ENCODE results near the gene SELENON. TPM values are rescaled to one million over a fixed set of nuclear protein-coding genes. Genes with fewer than 3 reads are reported as not detected.
A peak's percentile ranks its signal among the peaks of the same experiment; 100 is the strongest.
"Not testable (repeated sequence)": the region's sequence is repeated elsewhere in the genome, so short reads cannot be mapped to it uniquely, and the experiment has no call there.

The SELENON gene
- total RNA-seq, 1 experiment from 2014 or later: 63.1 TPM

GRCh38 chr1:25836695-25837094 is 36.7 kb downstream of the SELENON start:
- Histone ChIP-seq H3K4me3 (no peak overlapping the region), H3K27ac (no peak overlapping the region), H3K9me3 (replicated peaks) (peaks cover 6% of the 10 kb centered on the region), H3K27me3 (no peaks in the 10 kb centered on the region), H3K4me1 (no peaks in the 10 kb centered on the region), H3K36me3 (peaks cover 52% of the 10 kb centered on the region)
- no peak for DNase-seq

- Histone ChIP-seq H3K36me3 (peaks cover 48% of the 10 kb centered on the region), H3K27me3 (no peaks in the 10 kb centered on the region), H3K9me3 (replicated peaks) (peaks cover 6% of the 10 kb centered on the region), H3K27ac (no peak overlapping the region), H3K4me1 (no peaks in the 10 kb centered on the region), H3K4me3 (no peak overlapping the region)
- DNase-seq: no peak
Measured at GRCh38 chr1:25837262-25837875, 37.4 kb downstream of the SELENON start.

- not testable (repeated sequence) for H3K4me1 ChIP-seq; H3K4me3 ChIP-seq; H3K27me3 ChIP-seq; H3K9me3 ChIP-seq (replicated peaks); H3K27ac ChIP-seq; DNase-seq
- peaks cover 30% of the 10 kb centered on the region for H3K36me3 ChIP-seq
Measured at GRCh38 chr1:25839808-25840207, 39.8 kb downstream of the SELENON start.

DNA sequence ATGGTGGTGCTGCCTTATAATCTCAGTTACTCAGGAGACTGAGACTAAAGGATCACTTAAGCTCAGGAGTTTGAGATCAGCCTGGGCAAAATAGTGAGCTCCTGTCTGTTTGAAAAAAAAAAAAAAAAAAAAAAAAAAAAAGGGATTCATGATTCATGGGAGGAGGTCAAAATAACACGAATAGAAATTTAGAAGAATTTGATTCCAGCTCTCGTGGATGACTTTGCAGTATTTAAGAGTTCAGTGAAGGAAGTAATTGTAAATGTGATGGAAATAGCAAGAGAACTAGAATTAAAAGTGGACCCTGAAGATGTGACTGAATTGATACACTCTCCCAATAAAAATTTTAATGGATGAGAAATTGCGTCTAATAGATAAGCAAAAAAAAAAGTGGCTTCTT is 43.5 kb downstream of the SELENON start:
- Histone ChIP-seq H3K9me3 (replicated peaks) (peaks cover 6% of the 10 kb centered on the region), H3K27ac (no peak overlapping the region), H3K36me3 (peaks cover 13% of the 10 kb centered on the region), H3K4me1 (peaks cover 7% of the 10 kb centered on the region), H3K4me3 (no peak overlapping the region), H3K27me3 (no peaks in the 10 kb centered on the region)
- DNase-seq: no peak

DNA sequence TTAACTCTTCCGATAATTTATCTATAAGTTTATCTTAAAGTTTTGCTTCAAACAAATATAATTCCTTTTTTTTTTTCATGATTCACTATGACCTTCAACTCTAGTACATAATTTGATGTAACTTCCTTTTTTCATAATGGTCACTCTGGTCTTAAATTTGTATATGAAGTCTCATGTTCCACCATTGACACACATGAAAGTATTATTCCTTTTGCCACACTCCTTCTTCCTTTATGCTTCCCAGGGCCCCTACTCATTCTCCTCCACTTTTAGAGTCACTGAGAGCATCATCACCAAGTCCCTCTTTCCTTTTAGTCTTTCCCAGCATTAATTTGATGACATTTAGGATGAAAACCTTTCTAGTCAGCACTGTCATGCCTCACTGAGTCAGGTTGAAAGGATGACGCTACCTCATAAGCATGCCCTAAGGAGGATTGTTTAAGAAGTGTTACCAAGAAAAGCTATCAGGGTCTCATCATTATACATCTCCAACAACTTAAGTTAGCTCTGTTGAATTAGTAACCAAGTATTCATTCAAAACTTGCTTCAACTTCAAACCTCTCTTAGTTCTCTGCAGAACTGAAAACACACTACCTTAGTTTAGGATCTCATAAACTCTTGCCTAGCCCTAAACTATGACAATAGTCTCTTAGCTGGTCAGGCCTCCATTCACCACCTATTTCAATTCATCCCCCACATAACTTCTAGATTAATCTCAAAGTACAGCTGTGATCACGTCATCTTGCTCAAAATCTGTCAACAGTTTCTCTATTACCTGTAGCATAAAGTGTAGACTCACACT is 44.7 kb downstream of the SELENON start:
- peaks cover 3% of the 10 kb centered on the region for H3K9me3 ChIP-seq (replicated peaks)
- H3K36me3 ChIP-seq: peaks cover 8% of the 10 kb centered on the region
- no peak overlapping the region for H3K27ac ChIP-seq
- DNase-seq: no peak
- no peaks in the 10 kb centered on the region for H3K27me3 ChIP-seq
- H3K4me3 ChIP-seq: no peak overlapping the region
- peaks cover 16% of the 10 kb centered on the region for H3K4me1 ChIP-seq

DNA sequence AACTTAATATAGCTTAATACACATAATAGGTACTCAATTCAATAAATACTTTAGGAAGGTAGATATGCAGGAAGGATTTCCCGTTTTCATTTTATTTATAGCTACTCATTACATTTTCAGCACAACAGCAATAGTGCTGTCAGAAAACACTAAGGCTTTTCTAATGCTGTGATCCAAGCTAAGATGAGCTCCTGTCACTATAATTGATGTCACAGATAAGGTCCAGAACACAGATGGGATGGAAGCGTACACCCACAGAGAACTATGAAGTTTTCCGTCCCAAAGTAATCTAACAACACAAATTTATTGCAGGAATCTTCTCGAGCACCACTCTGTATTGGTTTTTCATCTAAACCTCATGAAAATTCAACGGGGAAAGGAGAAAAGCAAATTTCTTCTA is 45.7 kb downstream of the SELENON start:
- Histone ChIP-seq H3K36me3 (peaks cover 7% of the 10 kb centered on the region; the same call in 1 of the 2 replicates), H3K9me3 (replicated peaks) (peaks cover 5% of the 10 kb centered on the region), H3K27me3 (no peaks in the 10 kb centered on the region), H3K4me3 (no peak overlapping the region), H3K4me1 (peaks cover 16% of the 10 kb centered on the region), H3K27ac (no peak overlapping the region)
- no peak for DNase-seq

- no peak for DNase-seq
- no peak overlapping the region for H3K4me3 ChIP-seq
- peaks cover 16% of the 10 kb centered on the region for H3K4me1 ChIP-seq
- H3K27me3 ChIP-seq: no peaks in the 10 kb centered on the region
- H3K27ac ChIP-seq: no peak overlapping the region
- H3K36me3 ChIP-seq: peaks cover 10% of the 10 kb centered on the region
- peaks cover 11% of the 10 kb centered on the region for H3K9me3 ChIP-seq (replicated peaks)
Measured at GRCh38 chr1:25847929-25848328, 47.9 kb downstream of the SELENON start.

DNA sequence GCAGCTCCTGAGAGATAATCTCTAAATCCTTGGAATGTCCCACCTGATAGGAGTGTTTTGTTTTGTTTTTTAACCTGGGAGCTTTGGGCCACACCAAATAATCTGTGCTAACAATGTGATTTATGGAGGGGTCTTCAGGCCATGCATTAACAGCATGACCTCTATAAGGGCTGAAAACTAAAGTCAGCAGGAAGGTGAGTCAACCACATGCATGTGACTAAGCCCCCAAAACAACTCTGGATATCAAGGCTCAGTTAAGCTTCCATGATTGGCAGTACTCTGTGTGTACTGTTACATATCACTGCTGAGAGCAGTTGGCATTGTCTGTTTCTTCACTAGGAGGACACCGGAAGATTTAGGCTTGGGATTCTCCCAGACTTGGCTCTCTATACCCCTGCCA is 48.5 kb downstream of the SELENON start:
- peak; percentile 42 to 74 for DNase-seq
- Histone ChIP-seq H3K4me1 (peaks cover 16% of the 10 kb centered on the region), H3K9me3 (replicated peaks) (peaks cover 11% of the 10 kb centered on the region), H3K27ac (peak overlapping the region; percentile 50), H3K4me3 (no peak overlapping the region), H3K27me3 (no peaks in the 10 kb centered on the region), H3K36me3 (peaks cover 10% of the 10 kb centered on the region)

GRCh38 chr1:25854554-25854953 is 54.6 kb downstream of the SELENON start:
- DNase-seq: peak; percentile 75 to 81
- H3K4me3 ChIP-seq: no peak overlapping the region
- peaks cover 10% of the 10 kb centered on the region for H3K36me3 ChIP-seq
- H3K27ac ChIP-seq: peak overlapping the region; percentile 1; the same call in 1 of the 2 replicates
- peaks cover 14% of the 10 kb centered on the region for H3K4me1 ChIP-seq
- H3K9me3 ChIP-seq (replicated peaks): peaks cover 11% of the 10 kb centered on the region
- no peaks in the 10 kb centered on the region for H3K27me3 ChIP-seq

GRCh38 chr1:25856856-25857255 is 56.9 kb downstream of the SELENON start:
- no peaks in the 10 kb centered on the region for H3K27me3 ChIP-seq
- no peak overlapping the region for H3K4me3 ChIP-seq
- H3K4me1 ChIP-seq: peaks cover 24% of the 10 kb centered on the region
- no peak for DNase-seq
- H3K27ac ChIP-seq: no peak overlapping the region
- no peaks in the 10 kb centered on the region for H3K36me3 ChIP-seq
- H3K9me3 ChIP-seq (replicated peaks): no peaks in the 10 kb centered on the region

- peak overlapping the region; percentile 86 for H3K4me3 ChIP-seq
- H3K27me3 ChIP-seq: no peaks in the 10 kb centered on the region
- H3K9me3 ChIP-seq (replicated peaks): no peaks in the 10 kb centered on the region
- H3K4me1 ChIP-seq: peaks cover 24% of the 10 kb centered on the region
- H3K36me3 ChIP-seq: no peaks in the 10 kb centered on the region
- no peak for DNase-seq
- peak overlapping the region; percentile 70 for H3K27ac ChIP-seq
Measured at GRCh38 chr1:25858494-25858893, 58.5 kb downstream of the SELENON start.

DNA sequence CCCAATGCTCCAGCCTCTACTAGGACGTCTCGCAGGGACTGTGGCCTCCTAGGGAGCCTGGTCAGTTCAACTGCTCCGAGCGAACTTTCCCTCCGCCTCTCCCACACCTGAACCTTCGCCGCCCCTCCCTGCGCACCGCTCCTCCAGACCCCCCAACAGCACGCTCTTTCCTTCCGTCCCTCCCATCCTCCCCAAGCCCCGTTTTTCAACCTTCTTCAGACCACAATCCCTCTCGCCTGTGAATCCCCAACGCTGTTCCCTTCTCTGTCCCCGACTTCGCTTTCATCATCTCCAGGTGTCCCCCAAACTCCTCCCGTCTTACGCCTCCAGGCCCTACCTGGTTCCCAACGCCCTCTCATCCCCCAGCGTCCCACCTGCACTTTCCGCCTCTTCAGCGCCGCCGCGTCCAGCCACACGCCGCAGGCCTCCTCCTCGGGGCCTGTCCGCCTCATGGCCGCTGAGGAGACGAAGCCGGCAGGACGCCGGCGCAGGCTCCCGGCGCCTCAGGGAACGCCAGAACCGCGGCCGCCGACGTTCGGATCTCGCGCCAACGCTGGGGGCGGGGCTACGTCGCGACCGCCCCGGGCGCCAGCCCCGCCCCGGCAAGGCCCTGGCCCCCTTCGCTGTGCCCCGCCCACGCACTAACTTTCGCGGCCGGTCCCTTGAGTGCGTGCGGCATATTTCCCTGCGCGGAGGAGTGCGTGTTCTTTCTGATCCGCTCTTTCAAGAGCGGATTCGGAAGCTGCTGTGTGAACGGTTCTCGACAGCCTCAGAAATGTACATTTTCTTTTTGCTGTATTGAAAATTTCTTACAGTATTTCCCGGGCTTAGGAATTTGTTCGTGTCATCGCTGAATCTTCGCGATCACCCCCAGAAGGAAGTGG is 59.2 kb downstream of the SELENON start, which contains the start of gene AUNIP:
TSS of gene AUNIP (minus strand) at position 552 of the 884 bp plus-strand sequence. CDS start at position 452, 100 bp downstream.
- Histone ChIP-seq H3K27me3 (no peaks in the 10 kb centered on the region), H3K4me3 (peak within 1 kb of the TSS; percentile 86), H3K36me3 (no peaks in the 10 kb centered on the region), H3K27ac (peak within 1 kb of the TSS; percentile 70), H3K9me3 (replicated peaks) (no peaks in the 10 kb centered on the region), H3K4me1 (peaks cover 24% of the 10 kb centered on the region)
- DNase-seq: peak; percentile 90 to 95

GRCh38 chr1:25861316-25862286 is 61.6 kb downstream of the SELENON start:
- Histone ChIP-seq H3K4me1 (peaks cover 14% of the 10 kb centered on the region), H3K27ac (no peak overlapping the region), H3K9me3 (replicated peaks) (no peaks in the 10 kb centered on the region), H3K36me3 (no peaks in the 10 kb centered on the region), H3K4me3 (no peak overlapping the region), H3K27me3 (no peaks in the 10 kb centered on the region)
- DNase-seq: peak in 1 of 2 experiments; percentile 61
